Neural cell (in vitro differentiated cells): Measurements from ENCODE around the gene PRODH. TPM values are rescaled to one million over a fixed set of nuclear protein-coding genes. Genes with fewer than 3 reads are reported as not detected.

Experiments
- H2AFZ ChIP-seq: fragments of 200-600, 300-800 bp; sonication (generic), shearing (Covaris generic); 2 replicates; pipeline ENCODE4 v1.6.0; 2014; ENCODE audit warnings: low read depth, mild to moderate bottlenecking, antibody characterized with exemption, low read length, moderate library complexity
- H3F3A ChIP-seq: fragments of 200-600 bp; shearing (Covaris generic); 2 replicates; pipeline ENCODE4 v1.6.1; 2016; ENCODE audit warnings: mild to moderate bottlenecking, moderate library complexity, mixed read lengths, antibody characterized with exemption, low read length; ENCODE audit not compliant: insufficient read depth, poor library complexity, severe bottlenecking
- H3K27ac ChIP-seq: fragments of 200-600, 300-800 bp; sonication (generic), shearing (Covaris generic); 2 replicates; pipeline ENCODE4 v1.5.1; 2014; ENCODE audit warnings: mild to moderate bottlenecking, low read length, moderate library complexity
- H3K27me3 ChIP-seq: fragments of 300-800, 200-600 bp; sonication (generic), shearing (Covaris generic); 2 replicates; pipeline ENCODE4 v1.6.0; 2014; ENCODE audit warnings: mild to moderate bottlenecking, low read depth, low read length, moderate library complexity; ENCODE audit not compliant: insufficient read depth
- H3K36me3 ChIP-seq: fragments of 300-800, 200-600 bp; sonication (generic), shearing (Covaris generic); 2 replicates; pipeline ENCODE4 v1.5.1; 2014; ENCODE audit warnings: mild to moderate bottlenecking, antibody characterized with exemption, low read length, moderate library complexity; ENCODE audit not compliant: insufficient read depth
- H3K4me2 ChIP-seq: fragments of 300-800, 200-600 bp; sonication (generic), shearing (Covaris generic); 2 replicates; pipeline ENCODE4 v1.6.0; 2014; ENCODE audit warnings: mild to moderate bottlenecking, low read length
- H3K4me3 ChIP-seq: fragments of 300-800, 200-600 bp; sonication (generic), shearing (Covaris generic); 2 replicates; pipeline ENCODE4 v1.5.1; 2014; ENCODE audit warnings: mild to moderate bottlenecking, low read length, moderate library complexity
- H3K79me2 ChIP-seq: fragments of 200-600 bp; shearing (Covaris generic); replicated peaks from 2 replicates; pipeline ENCODE4 v1.6.0; 2014; ENCODE audit warnings: mild to moderate bottlenecking, low read length, moderate library complexity; ENCODE audit not compliant: insufficient read depth
- H3K9ac ChIP-seq: fragments of 300-800, 200-600 bp; sonication (generic), shearing (Covaris generic); 2 replicates; pipeline ENCODE4 v1.6.1; 2016; ENCODE audit warnings: mild to moderate bottlenecking, low read length, mixed read lengths
- H3K9me2 ChIP-seq: fragments of 200-600 bp; shearing (Covaris generic); 2 replicates; pipeline ENCODE4 v1.6.1; 2016; ENCODE audit warnings: mild to moderate bottlenecking, low read length, mixed read lengths; ENCODE audit not compliant: insufficient read depth
- H3K9me3 ChIP-seq: fragments of 200-600, 300-800 bp; sonication (generic), shearing (Covaris generic); 2 replicates; pipeline ENCODE4 v1.6.1; 2016; ENCODE audit warnings: mild to moderate bottlenecking, mixed run types, low read length, moderate library complexity, mixed read lengths
- H4K20me1 ChIP-seq: fragments of 200-600 bp; shearing (Covaris generic); 2 replicates; pipeline ENCODE4 v1.6.1; 2016; ENCODE audit warnings: mild to moderate bottlenecking, mixed run types; ENCODE audit not compliant: insufficient read depth
- CTCF ChIP-seq: fragments of 450-650 bp; IDR thresholded peaks from 2 replicates; pipeline ENCODE4 v1.5.1; 2014; ENCODE audit warnings: antibody characterized with exemption, mild to moderate bottlenecking, moderate library complexity; ENCODE audit not compliant: poor library complexity, severe bottlenecking
- EP300 ChIP-seq: fragments of 450-650 bp; conservative IDR thresholded peaks from 2 replicates; pipeline ENCODE4 v1.6.1; 2014; ENCODE audit warnings: antibody characterized with exemption, mild to moderate bottlenecking, moderate library complexity; ENCODE audit not compliant: poor library complexity, severe bottlenecking
- EZH2 ChIP-seq: fragments of 200-600, 300-800 bp; shearing (Covaris generic), sonication (generic); IDR thresholded peaks from 2 replicates; pipeline ENCODE4 v1.6.1; 2014; ENCODE audit warnings: antibody characterized with exemption, low read length, borderline replicate concordance, mild to moderate bottlenecking; ENCODE audit not compliant: insufficient read depth, poor library complexity, severe bottlenecking
- MXI1 ChIP-seq: fragments of 450-650 bp; conservative IDR thresholded peaks from 2 replicates; pipeline ENCODE4 v1.6.1; 2014; ENCODE audit warnings: antibody characterized with exemption, mild to moderate bottlenecking; ENCODE audit not compliant: poor library complexity, severe bottlenecking
- POLR2AphosphoS5 ChIP-seq: IDR thresholded peaks from 2 replicates; pipeline ENCODE4 v1.6.1; 2012
- RAD21 ChIP-seq: fragments of 450-650 bp; conservative IDR thresholded peaks from 2 replicates; pipeline ENCODE4 v1.6.1; 2014; ENCODE audit warnings: antibody characterized with exemption, mild to moderate bottlenecking, moderate library complexity
- REST ChIP-seq: IDR thresholded peaks from 2 replicates; pipeline ENCODE4 v1.6.1; 2012; ENCODE audit warnings: borderline replicate concordance
- SMC3 ChIP-seq: fragments of 450-650 bp; conservative IDR thresholded peaks from 2 replicates; pipeline ENCODE4 v1.6.1; 2014; ENCODE audit warnings: antibody characterized with exemption, mild to moderate bottlenecking, moderate library complexity; ENCODE audit not compliant: poor library complexity
- TAF1 ChIP-seq: IDR thresholded peaks from 2 replicates; pipeline ENCODE4 v1.6.1; 2012; ENCODE audit warnings: low read depth
- polyA plus RNA-seq: library from polyadenylated mRNA; depleted of rRNA; stranded (reverse); fragments of >200 nt; gene quantifications from 2 replicates; pipeline ENCODE4 v1.2.3, GENCODE V29; 2014

Gene PRODH
- polyA plus RNA-seq, 1 donor from 2014 or later: 0.31 TPM

- Histone ChIP-seq H3K9me2 (no peaks in the 10 kb centered on the region), H3F3A (no peaks in the 10 kb centered on the region), H3K9ac (no peak overlapping the region), H3K4me3 (no peak overlapping the region), H4K20me1 (no peaks in the 10 kb centered on the region), H3K27me3 (no peaks in the 10 kb centered on the region), H2AFZ (no peak overlapping the region), H3K4me2 (no peak overlapping the region), H3K9me3 (peaks cover 4% of the 10 kb centered on the region), H3K27ac (no peak overlapping the region), H3K36me3 (no peaks in the 10 kb centered on the region), H3K79me2 (no peaks in the 10 kb centered on the region)
- TF ChIP-seq POLR2AphosphoS5 (no peak), TAF1 (no peak), EP300 (no peak), SMC3 (no peak), REST (no peak), RAD21 (no peak), EZH2 (no peak), MXI1 (no peak), CTCF (no peak)
Measured at GRCh38 chr22:18978506-18978905, 42.4 kb upstream of the PRODH start.

- Histone ChIP-seq H3K27me3 (no peaks in the 10 kb centered on the region), H3K9me3 (peaks cover 4% of the 10 kb centered on the region), H3K4me3 (no peak overlapping the region), H3F3A (no peaks in the 10 kb centered on the region), H2AFZ (no peak overlapping the region), H3K27ac (no peak overlapping the region), H3K36me3 (no peaks in the 10 kb centered on the region), H3K4me2 (no peak overlapping the region), H3K79me2 (no peaks in the 10 kb centered on the region), H3K9ac (no peak overlapping the region), H3K9me2 (no peaks in the 10 kb centered on the region), H4K20me1 (no peaks in the 10 kb centered on the region)
- TF ChIP-seq SMC3 (no peak), EZH2 (no peak)
Measured at GRCh38 chr22:18977824-18978425, 41.8 kb upstream of the PRODH start.
